Measurements from ENCODE around the gene CCT6B.
A peak's percentile ranks its signal among the peaks of the same experiment; 100 is the strongest.
"Not testable (repeated sequence)": the region's sequence is repeated elsewhere in the genome, so short reads cannot be mapped to it uniquely, and the experiment has no call there.

The CCT6B gene

GRCh38 chr17:34980353-34980680, 19.1 kb upstream of the CCT6B start, which contains the start of gene LIG3:
Gene LIG3 (plus strand): TSS chr17:34980512. CDS start chr17:34983006, 2,494 bp downstream.
- DNase-seq (ENCODE audit: low read depth in 3 of 3): peak; percentile 89 to 94 (median 90)

GRCh38 chr17:34979650-34980352, 18.5 kb upstream of the CCT6B start:
- DNase-seq (ENCODE audit: low read depth in 3 of 3): no peak

GRCh38 chr17:34979153-34979552, 17.9 kb upstream of the CCT6B start:
- no peak for DNase-seq (ENCODE audit: low read depth in 3 of 3)

- DNase-seq (ENCODE audit: low read depth in 3 of 3): no peak
Measured at GRCh38 chr17:34974794-34975785, 13.8 kb upstream of the CCT6B start.

- no peak for DNase-seq (ENCODE audit: low read depth in 3 of 3)
Measured at GRCh38 chr17:34974179-34974578, 12.9 kb upstream of the CCT6B start.

- no peak for DNase-seq (ENCODE audit: low read depth in 3 of 3)
Measured at GRCh38 chr17:34958438-34958837, 2.8 kb downstream of the CCT6B start.

GRCh38 chr17:34950780-34951179, 10.5 kb downstream of the CCT6B start:
- DNase-seq (ENCODE audit: low read depth in 3 of 3): not testable (repeated sequence)

- no peak for DNase-seq (ENCODE audit: low read depth in 3 of 3)
Measured at GRCh38 chr17:34930283-34930682, 31.0 kb downstream of the CCT6B start.

GRCh38 chr17:34926661-34927060, 34.6 kb downstream of the CCT6B start:
- DNase-seq (ENCODE audit: low read depth in 3 of 3): no peak

- DNase-seq (ENCODE audit: low read depth in 3 of 3): no peak
Measured at GRCh38 chr17:34920676-34921075, 40.6 kb downstream of the CCT6B start.

GRCh38 chr17:34917381-34917780, 43.9 kb downstream of the CCT6B start:
- no peak for DNase-seq (ENCODE audit: low read depth in 3 of 3)

- DNase-seq (ENCODE audit: low read depth in 3 of 3): no peak
Measured at GRCh38 chr17:34916120-34916519, 45.1 kb downstream of the CCT6B start.

- DNase-seq (ENCODE audit: low read depth in 3 of 3): no peak
Measured at GRCh38 chr17:34913001-34913400, 48.3 kb downstream of the CCT6B start.

GRCh38 chr17:34909040-34909439, 52.2 kb downstream of the CCT6B start:
- DNase-seq (ENCODE audit: low read depth in 3 of 3): no peak

GRCh38 chr17:34902831-34903547, 58.3 kb downstream of the CCT6B start:
- no peak for DNase-seq (ENCODE audit: low read depth in 3 of 3)

GRCh38 chr17:34899643-34900291, 61.5 kb downstream of the CCT6B start:
- DNase-seq (ENCODE audit: low read depth in 3 of 3): no peak

- DNase-seq (ENCODE audit: low read depth in 3 of 3): no peak
Measured at GRCh38 chr17:34895383-34895782, 65.9 kb downstream of the CCT6B start.

- no peak for DNase-seq (ENCODE audit: low read depth in 3 of 3)
Measured at GRCh38 chr17:34894964-34895363, 66.3 kb downstream of the CCT6B start.

- DNase-seq (ENCODE audit: low read depth in 3 of 3): peak in 1 of 3 experiments; percentile 24
Measured at GRCh38 chr17:34892461-34893249, 68.6 kb downstream of the CCT6B start.

GRCh38 chr17:34886831-34887230, 74.4 kb downstream of the CCT6B start:
- DNase-seq (ENCODE audit: low read depth in 3 of 3): no peak

- no peak for DNase-seq (ENCODE audit: low read depth in 3 of 3)
Measured at GRCh38 chr17:34885076-34885475, 76.2 kb downstream of the CCT6B start.
